Prostate gland (tissue), 2 donors: ENCODE measurements around the gene PDGFC.

ENCODE experiments used
- CTCF ChIP-seq, 4 experiments: fragments of 200-600 bp in 2 of 4; fragments of 450-650 bp in 2 of 4; sonication (generic) in 2 of 4; IDR thresholded peaks; 1 replicate in 3 of 4; 2 replicates in 1 of 4; pipeline ENCODE4 v1.5.1; 2016 to 2019; ENCODE audit warnings: antibody characterized with exemption in 4 of 4, mild to moderate bottlenecking in 2 of 4, moderate library complexity in 2 of 4
- POLR2A ChIP-seq: fragments of 450-650 bp; IDR thresholded peaks from one replicate; pipeline ENCODE4 v1.6.1; 2016; ENCODE audit warnings: antibody characterized with exemption, mild to moderate bottlenecking
- POLR2AphosphoS5 ChIP-seq: sonication (generic); formaldehyde crosslinking; IDR thresholded peaks from one replicate; pipeline ENCODE4 v1.6.1; 2017; ENCODE audit warnings: antibody characterized with exemption

- TF ChIP-seq CTCF (IDR thresholded peaks at IDR 0.05) (no peak), POLR2A (no peak), POLR2AphosphoS5 (peak; percentile 81)
Measured at GRCh38 chr4:157004279-157005161, 32.9 kb upstream of the PDGFC start.
